Measurements from ENCODE around the gene FAM227B. TPM values are rescaled to one million over a fixed set of nuclear protein-coding genes. Genes with fewer than 3 reads are reported as not detected.

Gene FAM227B
- total and polyA plus RNA-seq, 2 experiments from 2014 or later, result 10.4 to 23.6 TPM

- no peaks in the 10 kb centered on the region for H3K9me3 ChIP-seq (ENCODE audit: low read depth)
- no peak overlapping the region for H3K4me3 ChIP-seq
- H3K36me3 ChIP-seq, result no peaks in the 10 kb centered on the region
- H3K4me1 ChIP-seq (ENCODE audit: low read depth), result peaks cover 4% of the 10 kb centered on the region
- TF ChIP-seq, protein P1, sequence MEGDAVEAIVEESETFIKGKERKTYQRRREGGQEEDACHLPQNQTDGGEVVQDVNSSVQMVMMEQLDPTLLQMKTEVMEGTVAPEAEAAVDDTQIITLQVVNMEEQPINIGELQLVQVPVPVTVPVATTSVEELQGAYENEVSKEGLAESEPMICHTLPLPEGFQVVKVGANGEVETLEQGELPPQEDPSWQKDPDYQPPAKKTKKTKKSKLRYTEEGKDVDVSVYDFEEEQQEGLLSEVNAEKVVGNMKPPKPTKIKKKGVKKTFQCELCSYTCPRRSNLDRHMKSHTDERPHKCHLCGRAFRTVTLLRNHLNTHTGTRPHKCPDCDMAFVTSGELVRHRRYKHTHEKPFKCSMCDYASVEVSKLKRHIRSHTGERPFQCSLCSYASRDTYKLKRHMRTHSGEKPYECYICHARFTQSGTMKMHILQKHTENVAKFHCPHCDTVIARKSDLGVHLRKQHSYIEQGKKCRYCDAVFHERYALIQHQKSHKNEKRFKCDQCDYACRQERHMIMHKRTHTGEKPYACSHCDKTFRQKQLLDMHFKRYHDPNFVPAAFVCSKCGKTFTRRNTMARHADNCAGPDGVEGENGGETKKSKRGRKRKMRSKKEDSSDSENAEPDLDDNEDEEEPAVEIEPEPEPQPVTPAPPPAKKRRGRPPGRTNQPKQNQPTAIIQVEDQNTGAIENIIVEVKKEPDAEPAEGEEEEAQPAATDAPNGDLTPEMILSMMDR (IDR thresholded peaks at IDR 0.05; ENCODE audit: low read depth, low read length), result no peak
- H3K27me3 ChIP-seq, result no peaks in the 10 kb centered on the region
- no peak overlapping the region for H3K27ac ChIP-seq
- DNase-seq (ENCODE audit: low read depth in 1 of 2, low spot score in 1 of 2), result no peak
Observed at GRCh38 chr15:49308686-49309085, 311.9 kb downstream of the FAM227B start.

DNA sequence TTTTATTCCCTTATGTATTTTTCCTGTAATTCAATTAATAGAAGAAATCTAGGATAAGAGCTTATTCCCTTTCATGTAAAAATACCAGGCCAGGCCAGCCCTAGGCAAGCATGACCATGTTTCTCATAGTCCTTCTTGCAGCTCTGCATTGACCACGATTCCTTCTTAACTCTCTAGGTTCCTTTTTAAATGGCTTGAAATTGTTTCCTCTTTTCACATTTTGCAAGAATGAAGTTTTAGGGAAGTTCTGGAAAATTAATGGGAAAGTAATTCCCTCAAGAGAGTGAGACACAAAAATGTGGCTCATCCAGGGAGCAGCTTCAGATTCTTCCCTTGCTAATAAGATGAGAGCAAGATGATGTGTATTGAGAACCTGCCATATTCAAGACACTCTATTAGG is 314.1 kb downstream of the FAM227B start:
- Histone ChIP-seq H3K27ac (no peak overlapping the region), H3K27me3 (no peaks in the 10 kb centered on the region), H3K4me3 (no peak overlapping the region), H3K9me3 (ENCODE audit: low read depth) (no peaks in the 10 kb centered on the region), H3K36me3 (no peaks in the 10 kb centered on the region), H3K4me1 (ENCODE audit: low read depth) (peaks cover 4% of the 10 kb centered on the region)
- DNase-seq (ENCODE audit: low read depth in 1 of 2, low spot score in 1 of 2), result no peak
- TF ChIP-seq, protein P1 (IDR thresholded peaks at IDR 0.05; ENCODE audit: low read depth, low read length), result no peak

DNA sequence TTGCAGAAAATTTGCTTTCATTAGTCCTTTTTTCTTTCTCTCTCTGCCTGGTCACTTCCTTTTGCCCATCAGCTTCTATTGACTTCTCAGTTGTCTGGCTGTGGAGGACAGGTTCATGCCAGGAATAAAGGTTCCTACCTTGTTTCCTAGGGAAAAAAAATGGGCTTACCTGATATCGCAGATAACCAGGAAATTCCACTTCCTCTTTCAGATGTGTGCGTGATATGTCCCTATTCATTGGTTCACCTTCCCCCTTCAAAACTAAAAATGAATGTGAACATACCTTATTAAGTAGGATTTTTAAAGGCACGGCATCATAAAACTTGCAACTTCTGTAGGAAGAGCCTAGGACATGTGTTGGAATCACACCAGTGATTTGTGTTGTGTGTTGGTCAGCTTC is 317.6 kb downstream of the FAM227B start:
- no peaks in the 10 kb centered on the region for H3K9me3 ChIP-seq (ENCODE audit: low read depth)
- H3K27me3 ChIP-seq, result no peaks in the 10 kb centered on the region

GRCh38 chr15:49301562-49301961 is 319.1 kb downstream of the FAM227B start:
- TF ChIP-seq, protein P1 (IDR thresholded peaks at IDR 0.05; ENCODE audit: low read depth, low read length), result no peak
- peak in 1 of 2 donors; percentile 32 for DNase-seq (ENCODE audit: low read depth in 1 of 2, low spot score in 1 of 2)
- no peak overlapping the region for H3K27ac ChIP-seq
- no peaks in the 10 kb centered on the region for H3K27me3 ChIP-seq
- H3K9me3 ChIP-seq (ENCODE audit: low read depth), result no peaks in the 10 kb centered on the region
- H3K4me1 ChIP-seq (ENCODE audit: low read depth), result no peaks in the 10 kb centered on the region
- no peak overlapping the region for H3K4me3 ChIP-seq
- no peaks in the 10 kb centered on the region for H3K36me3 ChIP-seq

More for the DNA sequence above, 317.6 kb downstream of the FAM227B start:
- Histone ChIP-seq H3K4me3 (no peak overlapping the region), H3K36me3 (no peaks in the 10 kb centered on the region), H3K4me1 (ENCODE audit: low read depth) (no peaks in the 10 kb centered on the region), H3K27ac (no peak overlapping the region)
- no peak for DNase-seq (ENCODE audit: low read depth in 1 of 2, low spot score in 1 of 2)
- TF ChIP-seq, protein P1 (IDR thresholded peaks at IDR 0.05; ENCODE audit: low read depth, low read length), result no peak

- Histone ChIP-seq H3K36me3 (no peaks in the 10 kb centered on the region), H3K27me3 (no peaks in the 10 kb centered on the region), H3K4me1 (ENCODE audit: low read depth) (no peaks in the 10 kb centered on the region), H3K4me3 (no peak overlapping the region), H3K27ac (no peak overlapping the region), H3K9me3 (ENCODE audit: low read depth) (no peaks in the 10 kb centered on the region)
- TF ChIP-seq, protein P1 (IDR thresholded peaks at IDR 0.05; ENCODE audit: low read depth, low read length), result no peak
- no peak for DNase-seq (ENCODE audit: low read depth in 1 of 2, low spot score in 1 of 2)
Observed at GRCh38 chr15:49300856-49301255, 319.8 kb downstream of the FAM227B start.

DNA sequence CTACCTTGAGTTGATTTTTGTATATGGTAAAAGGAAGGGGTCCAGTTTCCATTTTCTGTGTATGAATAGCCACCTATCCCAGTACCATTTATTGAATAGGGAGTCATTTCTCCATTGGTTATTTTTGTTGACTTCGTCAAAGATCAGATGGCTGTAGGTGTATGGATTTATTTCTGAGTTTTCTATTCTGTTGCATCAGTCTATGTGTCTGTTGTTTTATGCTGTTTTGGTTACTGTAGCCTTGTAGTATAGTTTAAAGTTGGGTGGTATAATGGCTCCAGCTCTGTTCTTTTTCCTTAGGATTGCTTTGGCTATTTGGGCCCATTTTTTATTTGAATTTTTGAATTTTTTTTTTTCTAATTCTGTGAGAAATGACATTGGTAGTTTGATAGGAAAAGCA is 323.0 kb downstream of the FAM227B start:
- Histone ChIP-seq H3K27me3 (no peaks in the 10 kb centered on the region), H3K9me3 (ENCODE audit: low read depth) (no peaks in the 10 kb centered on the region), H3K4me3 (no peak overlapping the region), H3K27ac (no peak overlapping the region), H3K36me3 (peaks cover 5% of the 10 kb centered on the region), H3K4me1 (ENCODE audit: low read depth) (no peaks in the 10 kb centered on the region)
- TF ChIP-seq, protein P1 (IDR thresholded peaks at IDR 0.05; ENCODE audit: low read depth, low read length), result no peak
- DNase-seq (ENCODE audit: low read depth in 1 of 2, low spot score in 1 of 2), result no peak
